ENCODE measurements around the gene ORC5.
"Not testable (repeated sequence)": the region's sequence is repeated elsewhere in the genome, so short reads cannot be mapped to it uniquely, and the experiment has no call there.

The ORC5 gene

GRCh38 chr7:104185346-104185745 lies 22.5 kb downstream of the ORC5 start:
- peak; percentile 1 for DNase-seq (ENCODE audit: low read depth)

- DNase-seq (ENCODE audit: low read depth) = no peak
These were observed 28.6 kb downstream of the ORC5 start for GRCh38 chr7:104179178-104179577.

DNA sequence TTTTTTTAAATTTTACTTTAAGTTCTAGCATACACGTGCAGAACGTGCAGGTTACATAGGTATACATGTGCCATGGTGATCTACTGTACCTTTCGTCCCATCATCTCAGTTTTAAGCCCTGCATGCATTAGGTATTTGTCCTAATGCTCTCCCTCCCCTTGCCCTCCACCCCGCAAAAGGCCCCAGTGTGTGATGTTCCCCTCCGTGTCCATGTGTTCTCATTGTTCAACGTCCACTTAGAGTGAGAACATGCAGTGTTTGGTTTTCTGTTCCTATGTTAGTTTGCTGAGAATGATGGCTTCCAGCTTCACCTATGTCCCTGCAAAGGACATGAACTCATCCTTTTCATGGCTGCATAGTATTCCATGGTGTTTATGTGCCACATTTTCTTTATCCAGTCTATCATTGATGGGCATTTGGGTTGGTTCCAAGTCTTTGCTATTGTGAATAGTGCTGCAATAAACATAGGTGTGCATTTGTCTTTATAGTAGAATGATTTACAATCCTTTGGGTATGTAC lies 30.2 kb downstream of the ORC5 start:
- DNase-seq (ENCODE audit: low read depth) = not testable (repeated sequence)

- DNase-seq (ENCODE audit: low read depth) = no peak
These were observed 31.5 kb downstream of the ORC5 start for GRCh38 chr7:104176332-104176731.

- DNase-seq (ENCODE audit: low read depth) = no peak
These were observed 32.3 kb downstream of the ORC5 start for GRCh38 chr7:104175361-104175984.

DNA sequence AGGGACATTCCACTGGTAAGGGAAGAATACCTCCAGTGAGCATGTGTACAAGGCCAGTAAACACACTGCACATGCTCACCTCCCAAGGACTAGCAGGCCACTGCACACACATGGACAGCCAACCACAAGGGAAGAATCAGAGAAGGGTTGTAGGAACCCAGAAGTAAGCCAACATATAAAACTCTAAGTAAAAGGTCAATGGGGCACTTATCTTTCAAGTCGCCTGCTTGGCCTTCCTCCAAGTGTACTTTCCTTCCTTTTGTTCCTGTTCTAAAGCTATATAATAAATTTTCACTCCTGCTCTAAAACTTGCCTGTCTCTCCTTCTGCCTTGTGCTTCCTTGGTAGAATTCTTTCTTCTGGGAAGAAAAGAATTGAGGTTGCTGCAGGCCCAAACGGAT lies 33.0 kb downstream of the ORC5 start:
- no peak for DNase-seq (ENCODE audit: low read depth)

- no peak for DNase-seq (ENCODE audit: low read depth)
These were observed 45.7 kb downstream of the ORC5 start for GRCh38 chr7:104162081-104162480.

DNA sequence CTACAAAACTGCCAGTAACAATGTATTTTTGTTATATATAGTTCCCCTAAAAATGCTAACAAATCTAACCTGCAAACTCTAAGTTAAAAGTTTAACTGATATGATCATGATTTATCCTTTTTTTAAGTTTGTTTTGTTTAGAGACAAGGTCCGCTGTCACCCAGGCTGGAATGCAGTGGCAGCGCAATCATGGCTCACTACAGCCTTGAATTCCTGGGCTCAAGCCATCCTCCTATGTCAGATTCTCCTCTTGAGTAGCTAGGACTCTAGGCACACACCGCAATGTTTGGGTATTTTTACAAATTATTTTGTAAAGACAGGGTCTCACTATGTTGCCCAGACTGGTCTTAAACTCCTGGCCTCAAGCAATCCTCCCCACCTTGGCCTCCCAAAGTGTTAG lies 46.6 kb downstream of the ORC5 start:
- no peak for DNase-seq (ENCODE audit: low read depth)

DNA sequence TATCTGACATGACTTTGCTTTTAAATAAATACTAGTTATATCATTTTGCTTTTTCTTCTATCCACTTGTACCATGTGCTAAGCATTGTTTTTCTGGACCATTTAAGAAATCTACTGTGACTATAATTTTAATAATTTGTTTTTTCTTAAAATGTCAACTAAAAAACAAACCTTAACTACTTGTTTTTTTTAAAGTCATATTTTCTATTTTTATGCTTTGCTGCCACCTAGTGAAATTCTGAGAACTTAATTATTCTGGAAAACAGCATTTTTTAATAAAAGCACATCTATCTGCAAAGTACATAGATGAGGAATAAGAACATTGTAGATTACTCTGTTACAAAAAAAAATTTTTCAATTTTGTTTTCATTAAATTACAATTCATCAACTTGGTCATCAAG lies 47.4 kb downstream of the ORC5 start:
- DNase-seq (ENCODE audit: low read depth) = peak; percentile 6

GRCh38 chr7:104156842-104157277 lies 51.0 kb downstream of the ORC5 start:
- DNase-seq (ENCODE audit: low read depth) = peak; percentile 3

DNA sequence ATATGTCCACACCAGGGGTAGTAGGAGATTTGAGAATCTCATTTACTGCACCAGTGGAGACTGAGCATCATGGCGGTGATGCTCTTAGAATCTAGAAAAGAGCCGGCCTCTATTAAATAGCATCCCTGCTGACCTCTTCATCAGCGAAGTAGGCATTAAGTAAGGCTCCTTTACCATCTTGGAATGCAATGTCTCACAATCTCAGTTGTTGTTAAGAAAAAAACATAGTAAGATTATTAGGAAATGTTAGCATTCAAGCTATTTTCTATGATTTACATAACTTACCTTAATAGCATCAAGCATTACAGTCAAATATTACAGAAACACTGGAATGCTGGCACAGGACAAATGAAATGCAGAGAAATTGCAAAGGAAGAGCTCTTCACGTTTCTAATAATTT lies 54.5 kb downstream of the ORC5 start:
- no peak for DNase-seq (ENCODE audit: low read depth)

- no peak for DNase-seq (ENCODE audit: low read depth)
These were observed 55.3 kb downstream of the ORC5 start for GRCh38 chr7:104152468-104152867.

DNA sequence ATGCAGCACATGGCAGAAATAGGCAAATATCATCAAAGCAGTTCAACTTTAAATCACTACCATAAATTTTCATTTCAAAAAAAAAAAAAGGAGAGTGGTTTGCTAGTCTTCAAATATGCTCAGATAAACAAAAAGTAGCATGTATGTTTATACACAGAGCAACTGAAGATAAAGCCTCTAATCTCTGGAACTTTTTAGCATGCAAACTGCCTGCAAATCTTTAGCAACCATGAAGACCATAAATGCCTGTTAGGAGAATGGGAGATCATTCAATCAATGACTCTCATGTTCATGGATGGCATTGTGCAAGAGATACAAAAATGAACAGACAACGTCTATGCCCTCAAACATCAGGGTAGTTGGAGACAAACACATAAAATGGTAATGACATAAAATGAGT lies 57.3 kb downstream of the ORC5 start:
- no peak for DNase-seq (ENCODE audit: low read depth)

DNA sequence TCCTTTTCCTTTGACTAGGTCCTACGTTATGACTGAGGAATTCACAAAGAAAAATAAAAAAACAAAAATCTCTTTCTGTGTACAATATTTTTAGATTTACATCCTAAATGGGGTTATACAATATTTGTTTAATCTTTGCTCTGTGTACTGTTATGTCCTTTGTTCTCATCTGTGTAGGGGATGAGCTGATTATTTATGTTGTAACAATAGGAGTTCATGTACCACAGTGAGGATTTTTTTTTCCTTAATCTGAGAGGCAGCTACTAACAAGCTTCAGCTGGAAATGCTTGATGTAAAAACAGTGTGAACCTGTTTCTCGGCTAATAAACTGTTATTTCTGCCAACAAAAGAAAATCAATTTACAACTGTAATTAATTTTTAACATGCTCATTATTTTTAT lies 58.0 kb downstream of the ORC5 start:
- no peak for DNase-seq (ENCODE audit: low read depth)

DNA sequence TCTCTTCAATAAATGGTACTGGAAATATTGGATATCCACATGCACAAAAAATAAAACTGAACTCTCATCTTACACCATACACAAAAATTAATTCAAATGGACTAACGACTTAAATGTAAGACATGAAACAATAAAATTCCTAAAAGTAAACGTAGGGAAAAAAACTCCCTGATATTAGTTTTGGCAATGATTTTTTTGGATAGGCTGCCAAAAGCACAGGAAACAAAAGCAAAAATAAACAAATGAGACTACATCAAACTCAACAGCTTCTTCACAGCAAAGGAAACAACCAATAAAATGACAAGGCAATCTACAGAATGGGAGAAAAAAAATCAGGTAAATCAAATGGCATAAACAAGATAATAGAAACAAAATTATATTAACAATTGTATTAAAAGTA lies 65.7 kb downstream of the ORC5 start:
- no peak for DNase-seq (ENCODE audit: low read depth)

DNA sequence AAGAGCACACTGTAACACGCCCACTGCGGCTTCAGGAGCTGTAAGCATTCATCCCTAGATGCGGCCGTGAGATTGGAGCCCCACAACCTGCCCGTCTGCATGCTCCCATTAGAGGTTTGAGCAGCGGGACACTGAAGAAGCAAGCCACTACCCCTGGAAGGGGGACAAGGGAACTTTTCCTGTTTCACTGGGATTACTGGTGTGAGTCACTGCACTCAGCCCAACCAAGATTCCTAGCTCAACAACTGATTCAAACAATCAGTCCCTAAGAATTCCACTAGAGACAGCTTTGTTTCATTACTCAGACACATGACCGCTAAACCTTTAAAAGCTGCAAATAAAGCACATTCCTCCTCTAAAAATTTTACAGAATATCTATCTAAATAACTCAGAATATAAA lies 69.8 kb downstream of the ORC5 start:
- peak; percentile 36 for DNase-seq (ENCODE audit: low read depth)

GRCh38 chr7:104137511-104137910 lies 70.3 kb downstream of the ORC5 start:
- no peak for DNase-seq (ENCODE audit: low read depth)

- no peak for DNase-seq (ENCODE audit: low read depth)
These were observed 70.8 kb downstream of the ORC5 start for GRCh38 chr7:104136981-104137380.

- DNase-seq (ENCODE audit: low read depth) = no peak
These were observed 71.3 kb downstream of the ORC5 start for GRCh38 chr7:104136561-104136960.

- no peak for DNase-seq (ENCODE audit: low read depth)
These were observed 71.9 kb downstream of the ORC5 start for GRCh38 chr7:104135760-104136558.

DNA sequence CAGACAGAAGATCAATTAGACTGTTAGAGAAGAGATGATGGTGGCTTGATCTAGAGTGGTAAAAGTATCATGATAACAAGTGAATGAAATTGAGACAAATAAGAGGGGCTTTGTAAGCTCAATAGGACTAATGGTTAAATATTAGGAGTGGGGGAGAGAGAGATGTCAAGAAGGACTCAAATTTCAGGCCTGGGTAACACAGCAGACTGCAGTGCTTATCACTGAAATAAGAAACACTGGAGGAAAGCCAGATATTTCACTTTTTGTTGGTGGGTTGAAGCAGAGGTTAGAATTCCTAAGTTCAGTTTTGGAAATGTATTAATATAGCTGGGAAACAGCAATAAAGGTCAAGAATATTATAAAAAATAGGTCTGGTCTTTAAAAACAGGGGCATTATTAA lies 74.6 kb downstream of the ORC5 start:
- DNase-seq (ENCODE audit: low read depth) = no peak

DNA sequence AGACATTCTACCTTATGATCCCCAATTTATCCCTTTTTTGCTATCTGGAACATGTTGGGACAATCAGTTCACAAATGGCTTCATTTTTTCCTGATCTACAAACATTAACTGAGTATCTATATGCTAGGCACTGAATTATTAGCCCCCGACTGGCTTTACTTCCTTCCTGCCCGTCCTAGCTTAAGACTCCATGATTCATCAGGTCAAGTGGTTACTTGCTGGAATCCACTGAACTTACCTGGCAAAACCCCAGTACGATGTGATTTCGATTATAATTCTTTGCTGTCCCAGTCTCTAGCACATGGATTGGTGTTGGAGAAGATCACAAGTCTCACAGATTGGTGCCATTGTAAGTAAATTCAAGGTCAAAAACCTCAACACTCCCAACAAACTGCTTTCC lies 77.1 kb downstream of the ORC5 start:
- no peak for DNase-seq (ENCODE audit: low read depth)

GRCh38 chr7:104127204-104127603 lies 80.6 kb downstream of the ORC5 start:
- no peak for DNase-seq (ENCODE audit: low read depth)

GRCh38 chr7:104126411-104126841 lies 81.4 kb downstream of the ORC5 start:
- DNase-seq (ENCODE audit: low read depth) = no peak
